Posterior cingulate gyrus (tissue), 11 donors: ENCODE data around the gene CYP4X1.
"Not testable (repeated sequence)": the region's sequence is repeated elsewhere in the genome, so short reads cannot be mapped to it uniquely, and the experiment has no call there.

Source experiments
- DNase-seq, 10 donors: peaks; one replicate each; pipeline versions ENCODE4 v3.0.0 to v3.0.0-alpha.2; 2020 to 2021; ENCODE audit warnings: mixed read lengths in 3 of 10
- intact Hi-C: fragments of 100-400 bp; cut with DNase I; formaldehyde crosslinking; loops from one replicate; pipeline ENCODE4 v1.15.1; 2023

CYP4X1 gene, protein sequence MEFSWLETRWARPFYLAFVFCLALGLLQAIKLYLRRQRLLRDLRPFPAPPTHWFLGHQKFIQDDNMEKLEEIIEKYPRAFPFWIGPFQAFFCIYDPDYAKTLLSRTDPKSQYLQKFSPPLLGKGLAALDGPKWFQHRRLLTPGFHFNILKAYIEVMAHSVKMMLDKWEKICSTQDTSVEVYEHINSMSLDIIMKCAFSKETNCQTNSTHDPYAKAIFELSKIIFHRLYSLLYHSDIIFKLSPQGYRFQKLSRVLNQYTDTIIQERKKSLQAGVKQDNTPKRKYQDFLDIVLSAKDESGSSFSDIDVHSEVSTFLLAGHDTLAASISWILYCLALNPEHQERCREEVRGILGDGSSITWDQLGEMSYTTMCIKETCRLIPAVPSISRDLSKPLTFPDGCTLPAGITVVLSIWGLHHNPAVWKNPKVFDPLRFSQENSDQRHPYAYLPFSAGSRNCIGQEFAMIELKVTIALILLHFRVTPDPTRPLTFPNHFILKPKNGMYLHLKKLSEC

GRCh38 chr1:47023268-47024140 lies at the start of gene CYP4X1:
Gene CYP4X1, plus strand, starts transcription at chr1:47023669. Its CDS starts 149 bp downstream, at chr1:47023818.
- intact Hi-C loops = no loop called here
- DNase-seq = peak; percentile 21 to 94 (median 54)

- DNase-seq = peak in 3 of 10 donors; percentile 5 to 65 (median 18)
- intact Hi-C loops = no loop called here
Measured at GRCh38 chr1:46983166-46983829, 40.2 kb upstream of the CYP4X1 start.

DNA sequence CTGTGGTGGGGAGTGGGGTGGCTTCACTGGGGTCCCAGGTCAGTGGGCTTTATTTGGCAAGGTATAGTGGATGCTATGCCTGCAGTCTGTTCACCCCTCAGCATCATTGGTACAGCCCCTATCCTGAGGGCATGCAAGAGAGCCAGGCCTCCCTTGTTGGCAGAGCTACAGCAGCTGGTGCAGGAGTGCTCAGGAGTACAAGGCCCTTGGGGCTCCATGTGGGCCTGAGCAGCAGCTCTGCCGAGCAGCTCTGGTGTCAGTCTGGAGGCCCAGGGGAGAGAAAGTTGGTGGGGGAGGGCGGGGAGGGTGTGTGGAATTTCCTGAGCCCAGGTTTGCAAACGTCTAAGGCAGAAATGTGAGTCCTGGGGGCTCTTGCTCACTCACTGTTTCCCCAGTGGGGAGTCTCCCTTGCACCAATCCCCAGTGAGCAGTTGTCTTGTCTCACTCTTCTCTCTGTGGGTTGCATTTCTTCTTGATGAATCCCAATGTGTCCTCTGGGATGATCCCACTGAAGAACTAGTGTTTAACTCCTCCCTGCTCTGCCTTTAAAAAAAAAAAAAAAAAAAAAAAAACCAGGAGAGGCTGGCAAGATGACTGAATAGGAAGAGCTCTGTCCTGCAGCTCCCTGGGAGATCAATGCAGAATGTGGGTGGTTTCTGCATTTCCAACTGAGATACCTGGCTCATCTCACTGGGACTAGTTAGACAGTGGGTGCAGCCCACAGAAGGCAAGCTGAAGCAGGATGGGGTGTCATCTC lies 39.5 kb upstream of the CYP4X1 start:
- intact Hi-C loops = no loop called here
- DNase-seq = no peak

- DNase-seq, intact Hi-C loops: not testable (repeated sequence)
Measured at GRCh38 chr1:46990541-46990940, 32.9 kb upstream of the CYP4X1 start.

GRCh38 chr1:46991083-46991923 lies 32.2 kb upstream of the CYP4X1 start:
- intact Hi-C loops = no loop called here
- no peak for DNase-seq

GRCh38 chr1:46996659-46997281 lies 26.7 kb upstream of the CYP4X1 start:
- DNase-seq = no peak
- intact Hi-C loops = no loop called here

DNA sequence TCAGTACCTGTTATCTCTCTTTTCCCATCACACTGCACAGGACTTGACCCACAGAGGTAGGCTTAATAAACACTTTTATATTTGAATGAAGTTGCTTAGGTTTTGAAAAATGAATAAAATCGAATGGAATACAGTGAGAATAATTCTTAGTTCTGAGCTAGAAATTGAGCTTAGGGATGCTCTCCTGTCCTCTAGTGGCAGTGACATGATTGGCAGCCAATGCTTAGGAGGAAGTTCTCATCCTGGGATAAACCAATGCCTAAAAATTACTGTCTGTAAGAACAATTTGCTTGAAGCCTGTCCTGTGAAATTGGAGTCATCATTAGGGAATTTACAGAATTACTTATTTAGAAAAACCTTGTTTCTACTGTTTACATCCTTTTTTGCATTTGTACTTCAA lies 21.3 kb upstream of the CYP4X1 start:
- no peak for DNase-seq
- intact Hi-C loops = no loop called here

DNA sequence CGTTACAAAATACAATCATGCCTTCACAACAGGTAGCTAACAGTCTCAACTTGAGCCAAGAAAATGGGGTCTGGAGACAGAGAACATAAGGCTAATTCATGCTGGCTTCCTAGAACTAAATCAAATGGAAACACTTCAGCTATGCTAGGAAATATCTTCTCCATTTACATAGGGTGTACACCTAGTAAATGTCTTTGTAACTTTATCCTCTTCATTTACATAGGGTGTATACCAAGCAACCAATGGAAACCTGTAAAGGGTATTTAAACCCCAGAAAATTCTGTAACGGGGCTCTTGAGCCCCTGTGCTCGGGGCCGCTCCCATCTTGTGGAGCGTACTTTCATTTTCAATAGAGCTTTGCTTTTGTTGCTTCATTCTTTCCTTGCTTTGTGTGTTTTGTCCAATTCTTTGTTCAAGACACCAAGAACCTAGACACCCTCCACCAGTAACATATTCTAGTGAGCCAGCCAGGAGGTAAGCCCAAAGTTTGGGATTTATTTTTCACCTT lies 19.5 kb upstream of the CYP4X1 start:
- DNase-seq = no peak
- intact Hi-C loops = no loop called here

DNA sequence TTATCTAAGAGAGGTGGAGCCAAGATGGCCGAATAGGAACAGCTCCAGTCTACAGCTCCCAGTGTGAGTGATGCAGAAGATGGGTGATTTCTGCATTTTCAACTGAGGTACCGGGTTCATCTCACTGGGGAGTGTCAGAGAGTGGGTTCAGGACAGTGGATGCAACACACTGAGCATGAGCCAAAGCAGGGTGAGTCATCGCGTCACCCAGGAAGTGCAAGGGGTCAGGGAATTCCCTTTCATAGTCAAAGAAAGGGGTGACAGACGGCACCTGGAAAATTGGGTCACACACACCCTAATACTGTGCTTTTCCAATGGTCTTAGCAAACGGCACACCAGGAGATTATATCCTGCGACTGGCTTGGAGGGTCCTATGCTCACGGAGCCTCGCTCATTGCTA lies 17.0 kb upstream of the CYP4X1 start:
- DNase-seq, intact Hi-C loops: not testable (repeated sequence)

- intact Hi-C loops = no loop called here
- no peak for DNase-seq
Measured at GRCh38 chr1:47013293-47013692, 10.2 kb upstream of the CYP4X1 start.

DNA sequence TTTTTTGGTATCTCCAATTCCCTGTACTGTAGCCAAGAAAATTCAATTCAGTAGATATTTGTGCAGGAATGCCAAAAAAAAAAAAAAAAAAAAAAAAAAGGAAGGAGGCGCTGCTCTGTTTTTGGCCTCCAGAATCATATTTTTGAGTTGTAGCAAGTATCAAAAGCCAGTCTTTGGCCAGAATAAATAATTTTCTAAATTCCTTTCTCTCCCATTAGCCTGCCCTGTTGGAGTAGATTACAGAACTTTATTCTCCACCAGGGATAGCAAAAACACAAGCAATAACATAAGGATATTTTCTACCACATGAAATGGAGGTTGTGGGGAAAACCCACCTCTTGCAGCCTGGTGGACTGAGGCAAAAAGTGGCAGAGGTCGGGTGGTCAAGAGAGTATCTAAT lies 2.4 kb upstream of the CYP4X1 start:
- intact Hi-C loops = no loop called here
- DNase-seq = no peak

- intact Hi-C loops = no loop called here
- no peak for DNase-seq
Measured at GRCh38 chr1:47024141-47024801, 802 bp downstream of the CYP4X1 start.

GRCh38 chr1:47030170-47030805 lies 6.8 kb downstream of the CYP4X1 start:
- no peak for DNase-seq
- intact Hi-C loops = no loop called here

DNA sequence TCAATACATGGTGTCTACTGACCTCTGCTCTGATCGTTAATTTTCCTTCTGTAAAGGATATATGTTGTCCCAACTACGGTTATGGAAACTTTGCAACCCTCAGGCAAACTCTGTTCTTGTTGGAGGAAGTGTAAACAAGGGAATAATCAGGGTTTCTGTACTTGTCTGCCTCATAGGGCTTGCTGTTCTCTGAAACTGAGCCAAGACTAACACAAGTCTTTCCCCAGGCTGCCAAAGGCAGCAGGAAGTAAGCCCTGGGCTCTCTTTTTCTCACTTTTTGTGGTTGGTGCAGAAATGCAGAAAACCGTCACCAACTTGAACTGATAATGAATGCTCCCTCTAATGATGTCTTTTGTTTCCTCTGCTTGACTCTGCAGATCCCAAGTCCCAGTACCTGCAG lies 7.6 kb downstream of the CYP4X1 start:
- DNase-seq = no peak
- intact Hi-C loops = no loop called here

GRCh38 chr1:47031585-47031984 lies 8.1 kb downstream of the CYP4X1 start:
- intact Hi-C loops = no loop called here
- DNase-seq = no peak

- intact Hi-C loops = no loop called here
- no peak for DNase-seq
Measured at GRCh38 chr1:47036764-47037163, 13.3 kb downstream of the CYP4X1 start.

DNA sequence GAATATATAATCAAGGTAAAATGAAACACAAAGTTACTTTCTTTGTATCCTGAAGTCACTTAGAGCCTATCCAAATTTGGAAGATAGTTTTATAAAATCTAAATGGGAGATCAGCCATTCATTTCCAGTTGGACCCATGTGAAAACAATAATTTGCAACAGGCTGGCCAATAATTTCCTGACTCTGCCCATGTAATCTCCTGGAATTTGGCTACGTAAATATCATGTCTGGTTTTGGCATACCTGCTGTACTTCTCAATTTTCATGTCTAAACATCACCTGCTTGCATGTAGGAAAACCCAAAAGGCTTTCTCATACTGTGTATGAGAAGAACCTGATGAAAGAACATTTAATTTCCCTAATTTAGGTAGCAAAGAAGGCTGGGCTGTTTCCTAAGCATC lies 35.9 kb downstream of the CYP4X1 start:
- intact Hi-C loops = no loop called here

More for the DNA sequence above, 35.9 kb downstream of the CYP4X1 start:
- no peak for DNase-seq
